Measurements from ENCODE around the gene CHRNA3.
"Not testable (repeated sequence)": the region's sequence is repeated elsewhere in the genome, so short reads cannot be mapped to it uniquely, and the experiment has no call there.

The CHRNA3 gene

DNA sequence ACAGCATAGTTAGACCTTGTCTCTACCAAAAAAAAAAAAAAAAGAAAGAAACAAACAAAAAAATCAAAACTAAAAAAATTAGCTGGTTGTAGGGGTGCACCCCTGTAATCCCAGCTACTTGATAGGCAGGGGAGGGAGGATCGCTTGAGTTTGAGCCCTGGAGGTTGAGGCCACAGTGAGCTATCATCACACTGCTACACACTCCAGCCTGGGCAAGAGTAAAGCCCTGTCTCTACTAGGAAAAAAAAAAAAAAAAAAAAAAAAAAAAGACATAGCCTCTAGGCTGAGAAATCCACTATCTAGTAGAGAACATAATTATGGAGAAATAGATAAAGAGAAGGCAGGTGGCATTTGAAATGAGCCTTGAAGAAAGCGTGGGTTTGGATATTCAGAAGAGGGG, 57.7 kb downstream of the CHRNA3 start:
- DNase-seq = no peak

DNA sequence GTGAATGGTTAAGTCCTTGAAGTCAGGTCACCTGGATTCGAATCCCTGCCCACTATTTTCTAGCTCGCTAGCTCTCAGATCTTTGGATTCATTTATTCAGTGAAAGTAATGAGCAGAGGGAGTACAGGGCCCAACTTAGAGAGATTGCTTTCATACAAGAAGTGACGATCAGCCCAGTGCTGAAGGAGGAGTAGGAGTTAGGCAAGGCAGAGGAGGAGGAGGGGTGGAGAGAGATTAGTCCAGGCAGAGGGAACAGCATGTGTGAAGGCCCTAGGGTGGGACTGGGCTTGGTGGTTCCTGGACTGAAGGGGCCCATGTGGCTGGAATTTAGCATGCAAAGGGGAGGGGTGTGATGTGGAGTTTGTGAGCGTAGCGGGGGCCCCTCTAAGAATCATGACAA, 59.3 kb downstream of the CHRNA3 start:
- DNase-seq = no peak

DNA sequence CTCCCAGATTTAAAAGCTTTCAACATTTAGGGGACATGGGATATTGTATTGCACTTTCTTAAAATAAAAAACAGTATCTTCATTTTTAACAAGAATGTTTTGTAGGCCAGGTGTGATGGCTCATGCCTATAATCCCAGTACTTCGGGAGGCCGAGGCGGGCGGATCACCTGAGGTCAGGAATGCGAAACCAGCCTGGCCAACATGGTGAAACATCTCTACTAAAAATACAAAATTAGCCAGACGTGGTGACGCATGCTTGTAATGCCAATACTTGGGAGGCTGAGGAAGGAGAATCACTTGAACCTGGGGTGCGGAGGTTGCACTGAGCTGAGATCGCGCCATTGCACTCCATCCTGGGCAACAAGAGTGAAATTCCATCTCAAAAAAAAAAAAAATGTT, 60.6 kb downstream of the CHRNA3 start:
- DNase-seq = not testable (repeated sequence)

DNA sequence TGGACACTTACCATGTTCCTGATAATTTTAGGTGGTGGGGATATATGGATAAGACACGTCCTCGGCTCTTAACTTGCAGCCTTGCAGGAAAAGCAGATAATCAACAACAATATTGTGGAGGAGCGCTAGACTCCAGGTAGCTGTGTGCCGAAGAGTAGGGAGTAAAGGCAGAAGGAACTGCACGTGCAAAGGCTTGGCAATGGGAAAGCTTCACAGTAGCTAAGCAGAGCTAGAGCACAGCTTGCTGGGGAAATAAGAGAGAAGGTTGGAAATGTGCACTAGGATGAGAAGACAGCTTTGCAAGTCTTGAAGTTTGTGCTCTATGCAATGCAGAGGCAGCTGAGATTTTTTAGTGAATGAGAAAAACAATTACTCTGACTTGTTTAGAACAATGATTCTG, 68.2 kb downstream of the CHRNA3 start:
- DNase-seq = no peak

DNA sequence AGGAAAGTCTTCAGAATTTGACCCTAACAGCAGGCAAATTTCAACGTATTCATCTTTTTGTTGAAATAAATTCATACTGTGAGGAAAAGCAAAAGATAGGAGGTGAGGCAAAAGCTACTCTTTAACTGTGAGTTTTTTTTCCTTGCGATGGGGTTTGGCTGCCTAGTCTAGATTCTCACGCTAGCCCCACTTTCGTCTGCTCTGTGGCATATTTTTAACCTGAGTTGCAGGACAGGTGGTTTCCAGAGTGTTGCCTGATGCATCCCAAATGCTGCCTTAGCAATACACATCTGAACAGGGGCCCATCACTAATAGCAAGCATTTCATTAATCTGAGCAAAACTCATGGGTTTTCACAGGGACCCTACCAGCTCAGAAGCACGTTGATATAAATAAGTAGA, 68.9 kb downstream of the CHRNA3 start:
- DNase-seq = no peak

DNA sequence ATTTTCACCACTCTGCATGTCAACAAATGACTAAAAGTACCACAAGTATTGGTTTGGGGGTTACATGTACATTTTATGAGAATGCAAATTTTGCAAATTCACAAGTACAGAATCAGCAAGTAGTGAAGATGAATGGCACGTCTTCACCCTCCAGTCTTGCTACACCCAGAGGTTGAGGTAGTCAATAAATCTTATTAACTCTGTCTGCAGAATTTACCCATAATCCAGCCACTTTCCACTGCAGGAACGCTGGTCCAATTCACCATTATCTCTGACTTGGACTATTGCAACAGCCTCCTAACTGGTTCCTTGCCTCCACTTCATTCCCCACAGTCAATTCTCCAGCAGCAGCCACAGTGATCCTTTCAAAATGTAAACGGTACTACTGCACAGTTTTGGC, 70.0 kb downstream of the CHRNA3 start:
- DNase-seq = no peak

DNA sequence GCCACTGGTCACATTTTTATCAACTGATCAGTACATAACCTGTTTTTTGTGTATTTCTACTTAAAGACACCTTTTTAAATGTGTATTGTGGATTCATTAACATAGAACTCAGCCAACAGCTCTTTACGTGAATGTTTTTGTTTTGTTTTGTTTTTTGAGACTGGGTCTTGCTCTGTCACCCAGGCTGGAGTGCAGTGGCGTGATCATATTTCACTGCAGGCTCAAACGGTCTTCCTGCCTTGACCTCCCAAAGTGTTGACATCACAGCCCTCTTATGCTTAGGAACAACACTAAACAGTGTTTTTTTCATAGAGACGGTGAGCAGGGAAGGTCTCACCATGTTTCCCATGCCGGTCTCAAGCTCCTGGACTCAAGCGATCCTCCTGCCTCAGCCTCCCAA, 70.6 kb downstream of the CHRNA3 start:
- no peak for DNase-seq
